HG02870 (cell line): Measurements from ENCODE around the gene PCDHGA1.
A peak's percentile ranks its signal among the peaks of the same experiment; 100 is the strongest.
"Not testable (repeated sequence)": the region's sequence is repeated elsewhere in the genome, so short reads cannot be mapped to it uniquely, and the experiment has no call there.

ENCODE experiments used
- ATAC-seq: cut with Tn5 transposase; IDR thresholded peaks from one replicate; pipeline ENCODE4 v1.9.1; 2021; ENCODE audit warnings: mild to moderate bottlenecking, moderate library complexity; ENCODE audit not compliant: unreplicated experiment

PCDHGA1 gene

GRCh38 chr5:141409598-141410306 is 79.4 kb downstream of the PCDHGA1 start:
- no peak for ATAC-seq

- no peak for ATAC-seq
These were observed 81.3 kb downstream of the PCDHGA1 start for GRCh38 chr5:141411575-141411974.

GRCh38 chr5:141412854-141413539 is 82.7 kb downstream of the PCDHGA1 start, which contains the start of gene PCDHGA10:
Gene PCDHGA10, plus strand, starts transcription at chr5:141412987. Its CDS starts 189 bp downstream, at chr5:141413176.
- peak; percentile 82 for ATAC-seq

- no peak for ATAC-seq
These were observed 83.3 kb downstream of the PCDHGA1 start for GRCh38 chr5:141413540-141414069.

GRCh38 chr5:141414548-141415274 is 84.4 kb downstream of the PCDHGA1 start:
- ATAC-seq = not testable (repeated sequence)

- not testable (repeated sequence) for ATAC-seq
These were observed 84.9 kb downstream of the PCDHGA1 start for GRCh38 chr5:141415275-141415618.

- ATAC-seq = peak; percentile 51
These were observed 87.3 kb downstream of the PCDHGA1 start, which contains the start of gene PCDHGB7 for GRCh38 chr5:141417494-141418172. Gene PCDHGB7, plus strand, starts transcription at chr5:141417677. Its CDS starts 183 bp downstream, at chr5:141417860.

GRCh38 chr5:141419074-141419880 is 89.0 kb downstream of the PCDHGA1 start:
- no peak for ATAC-seq

GRCh38 chr5:141420855-141421488 is 90.7 kb downstream of the PCDHGA1 start, which contains the start of gene PCDHGA11:
Gene PCDHGA11, plus strand, starts transcription at chr5:141421051. Its CDS starts 177 bp downstream, at chr5:141421228.
- peak; percentile 44 for ATAC-seq

- ATAC-seq = no peak
These were observed 91.2 kb downstream of the PCDHGA1 start for GRCh38 chr5:141421489-141421855.

GRCh38 chr5:141422742-141423291 is 92.5 kb downstream of the PCDHGA1 start:
- ATAC-seq = no peak

GRCh38 chr5:141427783-141428426 is 97.6 kb downstream of the PCDHGA1 start:
- no peak for ATAC-seq

- ATAC-seq = peak; percentile 83
These were observed 100.2 kb downstream of the PCDHGA1 start, which contains the start of gene PCDHGA12 for GRCh38 chr5:141430332-141431113. Gene PCDHGA12, plus strand, starts transcription at chr5:141430507. Its CDS starts 253 bp downstream, at chr5:141430760.

GRCh38 chr5:141431286-141431685 is 101.0 kb downstream of the PCDHGA1 start:
- peak; percentile 64 for ATAC-seq

GRCh38 chr5:141432308-141432707 is 102.0 kb downstream of the PCDHGA1 start:
- ATAC-seq = not testable (repeated sequence)

GRCh38 chr5:141432726-141433125 is 102.4 kb downstream of the PCDHGA1 start:
- ATAC-seq = not testable (repeated sequence)

- no peak for ATAC-seq
These were observed 103.7 kb downstream of the PCDHGA1 start for GRCh38 chr5:141434006-141434405.

- ATAC-seq = no peak
These were observed 106.9 kb downstream of the PCDHGA1 start for GRCh38 chr5:141437221-141437620.
